SK-N-SH (cell line): Measurements from ENCODE around the gene TNRC6C. TPM values are rescaled to one million over a fixed set of nuclear protein-coding genes. Genes with fewer than 3 reads are reported as not detected.
A peak's percentile ranks its signal among the peaks of the same experiment; 100 is the strongest.

Experiments
- CTCF ChIA-PET: fragments of 300-600, 350-600 bp; formaldehyde crosslinking; extraction: SDS; loops from one replicate; lab custom pipeline; 2021; lab: Yijun Ruan, JAX
- POLR2A ChIA-PET: fragments of 350-600 bp; sonication (Branson Sonifier 250); formaldehyde crosslinking; extraction: SDS; loops from one replicate; lab custom pipeline; 2020; ENCODE audit warnings: antibody characterized with exemption, inconsistent platforms; lab: Yijun Ruan, JAX
- DNase-seq: peaks from one replicate; pipeline ENCODE4 v3.0.0; 2012
- H2AFZ ChIP-seq: fragments of 200-600 bp; sonication (generic); 2 replicates; pipeline ENCODE4 v1.8.1; 2016; ENCODE audit warnings: antibody characterized with exemption, mild to moderate bottlenecking, low read depth
- H3F3A ChIP-seq: fragments of 200-600 bp; sonication (generic); replicated peaks from 2 replicates; pipeline ENCODE3; 2016; ENCODE audit warnings: antibody characterized with exemption, mild to moderate bottlenecking; ENCODE audit not compliant: insufficient read depth
- H3K27ac ChIP-seq, 2 experiments: fragments of 200-500 bp in 1 of 2; fragments of 200-600 bp in 1 of 2; sonication (Bioruptor generic) in 1 of 2; sonication (generic), shearing (Covaris generic) in 1 of 2; 2 replicates each; pipeline versions ENCODE4 v1.5.1 to v1.6.1; 2014 to 2016; ENCODE audit warnings: low read depth in 2 of 2, inconsistent platforms in 1 of 2, low read length in 1 of 2, mild to moderate bottlenecking in 1 of 2, mixed read lengths in 1 of 2
- H3K27me3 ChIP-seq: fragments of 200-600 bp; sonication (generic), shearing (Covaris generic); 2 replicates; pipeline ENCODE4 v1.6.1; 2016; ENCODE audit warnings: mixed run types; ENCODE audit not compliant: insufficient read depth
- H3K36me3 ChIP-seq, 2 experiments: fragments of 200-500 bp in 1 of 2; fragments of 200-600 bp in 1 of 2; sonication (Bioruptor generic) in 1 of 2; sonication (generic) in 1 of 2; replicated peaks in 1 of 2; 2 replicates each; pipeline versions ENCODE3 to v1.5.1; 2014 to 2016; ENCODE audit warnings: low read length in 1 of 2, mild to moderate bottlenecking in 1 of 2; ENCODE audit not compliant: insufficient read depth in 2 of 2, control insufficient read depth in 1 of 2
- H3K4me1 ChIP-seq, 2 experiments: fragments of 200-500 bp in 1 of 2; fragments of 200-600 bp in 1 of 2; sonication (Bioruptor generic) in 1 of 2; sonication (generic), shearing (Covaris generic) in 1 of 2; 2 replicates each; pipeline versions ENCODE4 v1.5.1 to v1.6.1; 2014 to 2016; ENCODE audit warnings: low read depth in 1 of 2, low read length in 1 of 2, mixed run types in 1 of 2; ENCODE audit not compliant: insufficient read depth in 2 of 2, control insufficient read depth in 1 of 2
- H3K4me2 ChIP-seq: fragments of 200-600 bp; sonication (generic), shearing (Covaris generic); 2 replicates; pipeline ENCODE4 v1.6.1; 2017; ENCODE audit warnings: mixed run types
- H3K4me3 ChIP-seq, 2 experiments: fragments of 200-500 bp in 1 of 2; fragments of 200-600 bp in 1 of 2; sonication (Bioruptor generic) in 1 of 2; sonication (generic), shearing (Covaris generic) in 1 of 2; 2 replicates each; pipeline versions ENCODE4 v1.5.1 to v1.8.1; 2014 to 2016; ENCODE audit warnings: low read depth in 2 of 2, inconsistent platforms in 1 of 2, low read length in 1 of 2, mild to moderate bottlenecking in 1 of 2, mixed read lengths in 1 of 2, moderate library complexity in 1 of 2
- H3K79me2 ChIP-seq: fragments of 200-600 bp; sonication (generic); 2 replicates; pipeline ENCODE4 v1.8.1; 2017; ENCODE audit warnings: mild to moderate bottlenecking; ENCODE audit not compliant: insufficient read depth
- H3K9ac ChIP-seq: fragments of 200-600 bp; sonication (generic); 2 replicates; pipeline ENCODE4 v1.6.1; 2017; ENCODE audit warnings: mixed run types
- H3K9me2 ChIP-seq: fragments of 200-600 bp; sonication (generic); 2 replicates; pipeline ENCODE4 v1.6.1; 2017; ENCODE audit warnings: mixed run types
- H3K9me3 ChIP-seq: fragments of 200-600 bp; sonication (generic); 2 replicates; pipeline ENCODE4 v1.6.1; 2017; ENCODE audit warnings: mixed run types, mild to moderate bottlenecking, moderate library complexity
- H4K20me1 ChIP-seq: fragments of 200-600 bp; sonication (generic); 2 replicates; pipeline ENCODE4 v1.6.1; 2017; ENCODE audit warnings: mild to moderate bottlenecking, mixed run types; ENCODE audit not compliant: insufficient read depth
- EP300 ChIP-seq, 2 experiments: IDR thresholded peaks; 2 replicates each; pipeline versions ENCODE4 v1.4.0 to v1.6.1; 2012; ENCODE audit warnings: borderline replicate concordance in 1 of 2, low read depth in 1 of 2, low read length in 1 of 2
- FOSL2 ChIP-seq: IDR thresholded peaks from 2 replicates; pipeline ENCODE4 v1.4.0; 2012; ENCODE audit warnings: low read depth, mild to moderate bottlenecking, moderate library complexity, borderline replicate concordance
- FOXM1 ChIP-seq: IDR thresholded peaks from 2 replicates; pipeline ENCODE4 v1.4.0; 2012; ENCODE audit warnings: low read depth, mild to moderate bottlenecking
- GATA2 ChIP-seq: sonication (generic); formaldehyde crosslinking; IDR thresholded peaks from 2 replicates; pipeline ENCODE4 v1.5.0; 2020; ENCODE audit warnings: mild to moderate bottlenecking, missing genetic modification reagents
- JUND ChIP-seq: IDR thresholded peaks from 2 replicates; pipeline ENCODE4 v1.4.0; 2012
- MEF2A ChIP-seq: IDR thresholded peaks from 2 replicates; pipeline ENCODE4 v1.4.0; 2012; ENCODE audit warnings: low read depth, borderline replicate concordance
- PBX3 ChIP-seq: IDR thresholded peaks from 2 replicates; pipeline ENCODE4; 2012
- RCOR1 ChIP-seq: fragments of 150-350 bp; IDR thresholded peaks from 2 replicates; pipeline ENCODE4 v1.6.1; 2017; ENCODE audit warnings: antibody characterized with exemption, low read length
- REST ChIP-seq: IDR thresholded peaks from 2 replicates; pipeline ENCODE4 v1.6.1; 2012; ENCODE audit warnings: mild to moderate bottlenecking, low read depth, low read length, moderate library complexity
- SIN3A ChIP-seq: IDR thresholded peaks from 2 replicates; pipeline ENCODE4 v1.6.1; 2012; ENCODE audit warnings: low read depth, mild to moderate bottlenecking, low read length, moderate library complexity, borderline replicate concordance
- SMC3 ChIP-seq: IDR thresholded peaks from 2 replicates; pipeline ENCODE4 v1.6.1; 2012; ENCODE audit warnings: low read depth, low read length, improper control_type of control experiment
- WGBS: methylation state at CpG from one replicate; pipeline ENCODE4 v1.1.6; 2017; ENCODE audit warnings: low lambda C conversion rate; 5-methylcytosine and 5-hydroxymethylcytosine counted together
- polyA plus RNA-seq, 3 experiments: library from polyadenylated mRNA; depleted of rRNA; stranded (reverse); fragments of >200 nt; gene quantifications; 2 replicates each; pipeline ENCODE4 v1.2.3, GENCODE V29; 2012

TNRC6C gene
- polyA plus RNA-seq, 1 of the 3 experiments (the other 2 are of a cell fraction) = 2.2 TPM

- TF ChIP-seq PBX3 (no peak), FOXM1 (no peak), GATA2 (CRISPR knock-in tag) (no peak), FOSL2 (no peak), MEF2A (no peak), SIN3A (no peak), RCOR1 (no peak)
Observed at GRCh38 chr17:77923776-77924513, 34.6 kb upstream of the TNRC6C start (continued).

- no peak overlapping the region for H3K4me3 ChIP-seq
- H4K20me1 ChIP-seq = no peaks in the 10 kb centered on the region
- TF ChIP-seq JUND (no peak), GATA2 (CRISPR knock-in tag) (no peak), SIN3A (no peak), EP300 (IDR thresholded peaks at IDR 0.05; ENCODE audit: borderline replicate concordance in 1 of 2, low read depth in 1 of 2, low read length in 1 of 2) (no peak)
- POLR2A ChIA-PET = interaction anchor here (1.5 kb wide), 1 partner anchor 33 kb away, joined by 9 read pairs; the partner anchor contains the start of gene TNRC6C
- H3K4me2 ChIP-seq = no peak overlapping the region
- no peak for DNase-seq
- H3K27me3 ChIP-seq = peaks cover 25% of the 10 kb centered on the region
- no peak overlapping the region for H3K9ac ChIP-seq
- H3K9me3 ChIP-seq = no peaks in the 10 kb centered on the region
- H3K79me2 ChIP-seq = no peaks in the 10 kb centered on the region
- H2AFZ ChIP-seq = no peak overlapping the region
- no peak overlapping the region for H3K27ac ChIP-seq
- peaks cover 0 to 23% of the 10 kb centered on the region in 2 experiments; a peak in 1 of 4 replicates for H3K4me1 ChIP-seq
- WGBS = 62% methylated on average over 14 of the region's 14 CpGs
- no peaks in the 10 kb centered on the region for H3F3A ChIP-seq
- H3K9me2 ChIP-seq = no peaks in the 10 kb centered on the region
- CTCF ChIA-PET = interaction anchor here (1.2 kb wide), 1 partner anchor 9 kb away, joined by 4 read pairs; no protein-coding TSS in a partner anchor
- H3K36me3 ChIP-seq = no peaks in the 10 kb centered on the region
Observed at GRCh38 chr17:77924757-77925336, 33.7 kb upstream of the TNRC6C start.

- CTCF ChIA-PET = interaction anchor here (1.6 to 2.9 kb wide), 2 partner anchors 10 to 37 kb away, joined by 4 to 10 read pairs; no protein-coding TSS in a partner anchor
- H3K27me3 ChIP-seq = peaks cover 22% of the 10 kb centered on the region
Observed at GRCh38 chr17:77925831-77926543, 32.5 kb upstream of the TNRC6C start.

More at GRCh38 chr17:77925831-77926543, 32.5 kb upstream of the TNRC6C start:
- Histone ChIP-seq H3K4me2 (no peak overlapping the region), H4K20me1 (no peaks in the 10 kb centered on the region), H3K9me2 (no peaks in the 10 kb centered on the region), H2AFZ (no peak overlapping the region), H3K79me2 (no peaks in the 10 kb centered on the region), H3K4me3 (no peak overlapping the region), H3F3A (no peaks in the 10 kb centered on the region), H3K4me1 (peaks cover 0 to 34% of the 10 kb centered on the region in 2 experiments; a peak in 1 of 4 replicates), H3K9ac (no peak overlapping the region), H3K9me3 (no peaks in the 10 kb centered on the region), H3K27ac (no peak overlapping the region), H3K36me3 (no peaks in the 10 kb centered on the region)
- TF ChIP-seq SMC3 (no peak), REST (peak; percentile 76)
- POLR2A ChIA-PET = interaction anchor here (0.5 to 1.5 kb wide), 2 partner anchors 32 to 75 kb away, joined by 3 to 9 read pairs; partner anchors contain the start of gene TNRC6C
- no peak for DNase-seq
- WGBS = 65% methylated on average over 11 of the region's 11 CpGs
